Mammary epithelial cell (primary cell): Measurements from ENCODE around the gene SDHA.
"Not testable (repeated sequence)": the region's sequence is repeated elsewhere in the genome, so short reads cannot be mapped to it uniquely, and the experiment has no call there.

Experiments
- CTCF ChIP-seq, 2 donors: IDR thresholded peaks in 1 of 2; conservative IDR thresholded peaks in 1 of 2; 2 replicates each; pipeline ENCODE4 v1.5.1; 2011 to 2012; ENCODE audit warnings: inconsistent platforms in 2 of 2, low read length in 2 of 2, mild to moderate bottlenecking in 2 of 2, control low read depth in 1 of 2, low read depth in 1 of 2; ENCODE audit not compliant: insufficient read depth in 1 of 2; ENCODE audit errors: extremely low read depth in 1 of 2
- EZH2 ChIP-seq: IDR thresholded peaks from 2 replicates; pipeline ENCODE4 v1.6.1; 2012; ENCODE audit warnings: low read length, inconsistent platforms, borderline replicate concordance

DNA sequence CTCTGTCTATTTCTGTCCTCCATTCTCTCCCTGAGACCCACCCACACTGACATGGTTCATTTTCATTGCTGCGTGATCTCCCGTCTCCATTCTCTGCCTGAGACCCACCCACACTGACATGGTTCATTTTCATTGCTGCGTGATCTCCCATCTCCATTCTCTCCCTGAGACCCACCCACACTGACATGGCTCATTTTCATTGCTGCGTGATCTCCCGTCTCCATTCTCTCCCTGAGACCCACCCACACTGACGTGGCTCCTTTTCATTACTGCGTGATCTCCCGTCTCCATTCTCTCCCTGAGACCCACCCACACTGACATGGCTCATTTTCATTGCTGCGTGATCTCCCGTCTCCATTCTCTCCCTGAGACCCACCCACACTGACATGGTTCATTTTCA, 73.2 kb downstream of the SDHA start:
- TF ChIP-seq CTCF (conservative IDR thresholded peaks at IDR 0.05 in 1 of 2, IDR thresholded peaks at IDR 0.05 in 1 of 2; ENCODE audit: extremely low read depth in 1 of 2, insufficient read depth in 1 of 2, low read depth in 1 of 2, low read length in 2 of 2); EZH2: not testable (repeated sequence)
